ENCODE results near the gene RNF227.

The RNF227 gene

DNA sequence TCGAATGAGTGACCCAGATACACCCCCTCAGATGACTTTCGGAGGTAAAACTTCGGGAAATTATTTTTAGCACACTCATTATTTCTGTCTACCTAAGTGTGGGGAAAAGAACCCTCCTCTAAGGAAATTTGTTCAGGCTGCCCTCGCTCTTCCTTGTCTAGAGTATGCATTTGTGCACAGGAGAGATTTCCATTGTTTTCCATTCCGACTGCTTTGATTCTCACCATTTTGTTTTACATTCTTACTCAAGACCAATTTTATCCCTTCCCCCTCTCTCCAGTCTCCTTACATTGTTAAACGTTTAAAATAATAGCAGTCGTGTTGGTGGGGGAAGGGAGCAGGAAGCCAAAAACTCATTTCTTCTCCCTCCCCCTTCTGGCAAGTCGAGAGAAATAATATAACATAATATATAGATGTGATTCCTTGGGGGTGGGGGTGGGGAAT, 29.0 kb downstream of the RNF227 start:
- ATAC-seq: peak; percentile 7
- TF ChIP-seq, protein P1, sequence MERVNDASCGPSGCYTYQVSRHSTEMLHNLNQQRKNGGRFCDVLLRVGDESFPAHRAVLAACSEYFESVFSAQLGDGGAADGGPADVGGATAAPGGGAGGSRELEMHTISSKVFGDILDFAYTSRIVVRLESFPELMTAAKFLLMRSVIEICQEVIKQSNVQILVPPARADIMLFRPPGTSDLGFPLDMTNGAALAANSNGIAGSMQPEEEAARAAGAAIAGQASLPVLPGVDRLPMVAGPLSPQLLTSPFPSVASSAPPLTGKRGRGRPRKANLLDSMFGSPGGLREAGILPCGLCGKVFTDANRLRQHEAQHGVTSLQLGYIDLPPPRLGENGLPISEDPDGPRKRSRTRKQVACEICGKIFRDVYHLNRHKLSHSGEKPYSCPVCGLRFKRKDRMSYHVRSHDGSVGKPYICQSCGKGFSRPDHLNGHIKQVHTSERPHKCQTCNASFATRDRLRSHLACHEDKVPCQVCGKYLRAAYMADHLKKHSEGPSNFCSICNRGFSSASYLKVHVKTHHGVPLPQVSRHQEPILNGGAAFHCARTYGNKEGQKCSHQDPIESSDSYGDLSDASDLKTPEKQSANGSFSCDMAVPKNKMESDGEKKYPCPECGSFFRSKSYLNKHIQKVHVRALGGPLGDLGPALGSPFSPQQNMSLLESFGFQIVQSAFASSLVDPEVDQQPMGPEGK (CRISPR knock-in tag; IDR thresholded peaks at IDR 0.05; ENCODE audit: borderline replicate concordance): peak; percentile 56; the same call in 1 of the 2 replicates
- TF ChIP-seq, protein P2, sequence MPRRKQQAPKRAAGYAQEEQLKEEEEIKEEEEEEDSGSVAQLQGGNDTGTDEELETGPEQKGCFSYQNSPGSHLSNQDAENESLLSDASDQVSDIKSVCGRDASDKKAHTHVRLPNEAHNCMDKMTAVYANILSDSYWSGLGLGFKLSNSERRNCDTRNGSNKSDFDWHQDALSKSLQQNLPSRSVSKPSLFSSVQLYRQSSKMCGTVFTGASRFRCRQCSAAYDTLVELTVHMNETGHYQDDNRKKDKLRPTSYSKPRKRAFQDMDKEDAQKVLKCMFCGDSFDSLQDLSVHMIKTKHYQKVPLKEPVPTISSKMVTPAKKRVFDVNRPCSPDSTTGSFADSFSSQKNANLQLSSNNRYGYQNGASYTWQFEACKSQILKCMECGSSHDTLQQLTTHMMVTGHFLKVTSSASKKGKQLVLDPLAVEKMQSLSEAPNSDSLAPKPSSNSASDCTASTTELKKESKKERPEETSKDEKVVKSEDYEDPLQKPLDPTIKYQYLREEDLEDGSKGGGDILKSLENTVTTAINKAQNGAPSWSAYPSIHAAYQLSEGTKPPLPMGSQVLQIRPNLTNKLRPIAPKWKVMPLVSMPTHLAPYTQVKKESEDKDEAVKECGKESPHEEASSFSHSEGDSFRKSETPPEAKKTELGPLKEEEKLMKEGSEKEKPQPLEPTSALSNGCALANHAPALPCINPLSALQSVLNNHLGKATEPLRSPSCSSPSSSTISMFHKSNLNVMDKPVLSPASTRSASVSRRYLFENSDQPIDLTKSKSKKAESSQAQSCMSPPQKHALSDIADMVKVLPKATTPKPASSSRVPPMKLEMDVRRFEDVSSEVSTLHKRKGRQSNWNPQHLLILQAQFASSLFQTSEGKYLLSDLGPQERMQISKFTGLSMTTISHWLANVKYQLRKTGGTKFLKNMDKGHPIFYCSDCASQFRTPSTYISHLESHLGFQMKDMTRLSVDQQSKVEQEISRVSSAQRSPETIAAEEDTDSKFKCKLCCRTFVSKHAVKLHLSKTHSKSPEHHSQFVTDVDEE (CRISPR knock-in tag; IDR thresholded peaks at IDR 0.05): no peak

DNA sequence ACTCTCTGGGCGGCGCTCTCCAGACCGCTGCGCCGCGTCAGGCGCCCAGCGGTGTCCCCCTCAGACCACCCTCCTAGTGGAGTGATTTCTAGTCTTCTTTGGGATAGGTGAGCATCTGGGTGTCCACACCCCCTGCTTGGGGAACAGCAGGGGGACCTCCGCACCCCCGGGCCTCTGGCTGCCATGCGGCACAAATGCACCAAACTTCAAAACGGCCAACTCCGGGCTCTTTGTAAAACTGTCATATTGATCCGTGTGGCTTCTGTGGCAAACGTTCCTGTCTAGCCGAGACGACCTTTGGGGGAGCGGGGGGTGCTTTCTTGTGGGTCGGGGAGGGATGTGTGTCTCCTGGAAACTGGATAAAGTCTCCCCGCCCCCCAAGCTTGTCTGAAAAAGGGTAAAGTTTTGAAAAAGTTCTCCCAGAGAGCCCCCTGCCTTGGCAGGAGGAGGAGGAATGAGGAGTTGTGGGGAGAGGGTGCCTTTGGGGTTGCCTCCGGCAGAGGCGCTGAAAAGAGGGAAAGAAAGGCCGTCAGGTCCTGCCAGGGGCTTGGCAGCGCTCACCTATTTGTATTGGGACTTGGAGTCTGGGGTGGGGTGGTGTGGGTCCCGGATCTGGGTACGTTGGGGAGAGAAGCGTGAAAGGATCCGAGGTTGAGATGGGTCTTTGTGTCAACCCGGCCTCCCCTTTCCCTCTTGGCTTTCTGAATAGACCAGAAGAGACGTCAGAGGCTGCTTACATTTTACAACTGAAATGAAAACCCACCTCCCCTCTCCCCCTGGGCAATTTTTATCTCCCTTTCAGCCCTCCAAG, 29.7 kb downstream of the RNF227 start:
- TF ChIP-seq, protein P3, sequence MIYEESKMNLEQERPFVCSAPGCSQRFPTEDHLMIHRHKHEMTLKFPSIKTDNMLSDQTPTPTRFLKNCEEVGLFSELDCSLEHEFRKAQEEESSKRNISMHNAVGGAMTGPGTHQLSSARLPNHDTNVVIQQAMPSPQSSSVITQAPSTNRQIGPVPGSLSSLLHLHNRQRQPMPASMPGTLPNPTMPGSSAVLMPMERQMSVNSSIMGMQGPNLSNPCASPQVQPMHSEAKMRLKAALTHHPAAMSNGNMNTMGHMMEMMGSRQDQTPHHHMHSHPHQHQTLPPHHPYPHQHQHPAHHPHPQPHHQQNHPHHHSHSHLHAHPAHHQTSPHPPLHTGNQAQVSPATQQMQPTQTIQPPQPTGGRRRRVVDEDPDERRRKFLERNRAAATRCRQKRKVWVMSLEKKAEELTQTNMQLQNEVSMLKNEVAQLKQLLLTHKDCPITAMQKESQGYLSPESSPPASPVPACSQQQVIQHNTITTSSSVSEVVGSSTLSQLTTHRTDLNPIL (CRISPR knock-in tag; IDR thresholded peaks at IDR 0.05; ENCODE audit: low read depth): no peak
- TF ChIP-seq ESRRG (CRISPR knock-in tag; IDR thresholded peaks at IDR 0.05) (no peak), GLIS3 (CRISPR knock-in tag; IDR thresholded peaks at IDR 0.05) (no peak), OSR1 (CRISPR knock-in tag; IDR thresholded peaks at IDR 0.05) (no peak)
- ATAC-seq: peak; percentile 8

DNA sequence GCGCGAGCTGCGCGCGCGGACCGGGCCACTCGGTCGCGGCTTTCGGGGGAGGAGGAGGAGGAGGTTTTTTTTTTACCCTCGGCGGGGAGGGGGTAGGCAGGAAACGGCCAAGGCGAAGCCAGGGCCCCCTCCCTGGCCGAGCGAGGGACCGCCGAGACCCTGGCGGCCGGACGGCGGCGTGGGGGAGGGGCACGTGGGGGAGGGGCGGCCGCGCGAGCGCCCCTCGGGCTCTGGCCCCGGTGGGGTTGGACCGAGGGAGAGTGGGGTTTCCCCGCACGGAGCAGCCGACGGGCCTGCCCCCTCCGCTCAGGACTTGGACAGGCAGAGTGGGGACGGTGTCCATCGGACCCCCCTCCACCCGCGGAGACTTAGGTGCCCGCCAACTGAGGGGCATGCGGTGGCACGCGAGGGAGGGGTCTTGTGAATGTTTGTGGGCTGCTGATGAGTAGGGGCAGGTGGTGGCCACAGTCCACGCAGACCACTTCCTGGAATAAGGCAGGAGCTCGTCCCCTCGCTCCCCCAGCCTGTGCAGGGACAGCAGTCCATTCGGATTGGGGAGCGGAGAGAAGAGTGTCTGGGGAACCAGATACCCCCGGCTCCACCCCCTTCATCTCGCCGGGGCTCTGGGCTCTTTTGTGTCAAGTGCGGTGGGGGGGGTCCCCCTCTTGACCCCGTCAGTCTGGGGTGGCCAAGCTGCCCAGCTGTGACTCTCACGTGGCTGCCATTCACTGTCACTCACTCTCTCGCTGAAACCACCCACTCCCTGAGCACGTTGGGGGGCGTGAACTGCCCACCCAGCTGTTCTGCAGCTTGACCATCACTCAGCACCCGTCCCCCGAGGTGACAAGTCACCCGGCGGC, 30.5 kb downstream of the RNF227 start:
- ATAC-seq: peak; percentile 9; the same call in 1 of the 3 replicates
- TF ChIP-seq BACH2 (CRISPR knock-in tag; IDR thresholded peaks at IDR 0.05; ENCODE audit: borderline replicate concordance): no peak
- TF ChIP-seq ARNTL (CRISPR knock-in tag; IDR thresholded peaks at IDR 0.05; ENCODE audit: borderline replicate concordance, low read depth): no peak
- no peak for TF ChIP-seq ZNF70 (CRISPR knock-in tag; IDR thresholded peaks at IDR 0.05)
- no peak for TF ChIP-seq ZNF8 (CRISPR knock-in tag; IDR thresholded peaks at IDR 0.05)
- TF ChIP-seq, protein P3 (CRISPR knock-in tag; IDR thresholded peaks at IDR 0.05; ENCODE audit: low read depth): no peak
- no peak for TF ChIP-seq ZNF565 (CRISPR knock-in tag; conservative IDR thresholded peaks at IDR 0.05; ENCODE audit: low read depth)
- no peak for TF ChIP-seq CSDC2 (CRISPR knock-in tag; IDR thresholded peaks at IDR 0.05)
- TF ChIP-seq ISL1 (CRISPR knock-in tag; IDR thresholded peaks at IDR 0.05): no peak
- TF ChIP-seq, protein P1 (CRISPR knock-in tag; IDR thresholded peaks at IDR 0.05; ENCODE audit: borderline replicate concordance): no peak
- TF ChIP-seq, protein P2 (CRISPR knock-in tag; IDR thresholded peaks at IDR 0.05): no peak
- no peak for TF ChIP-seq ESRRG (CRISPR knock-in tag; IDR thresholded peaks at IDR 0.05)
- TF ChIP-seq RARB (CRISPR knock-in tag; IDR thresholded peaks at IDR 0.05): no peak

All from SK-N-SH treated with all-trans-retinoic acid at 6 μM for 48 hours (cell line).